ENCODE results near the gene ZHX3.

Gene ZHX3, protein sequence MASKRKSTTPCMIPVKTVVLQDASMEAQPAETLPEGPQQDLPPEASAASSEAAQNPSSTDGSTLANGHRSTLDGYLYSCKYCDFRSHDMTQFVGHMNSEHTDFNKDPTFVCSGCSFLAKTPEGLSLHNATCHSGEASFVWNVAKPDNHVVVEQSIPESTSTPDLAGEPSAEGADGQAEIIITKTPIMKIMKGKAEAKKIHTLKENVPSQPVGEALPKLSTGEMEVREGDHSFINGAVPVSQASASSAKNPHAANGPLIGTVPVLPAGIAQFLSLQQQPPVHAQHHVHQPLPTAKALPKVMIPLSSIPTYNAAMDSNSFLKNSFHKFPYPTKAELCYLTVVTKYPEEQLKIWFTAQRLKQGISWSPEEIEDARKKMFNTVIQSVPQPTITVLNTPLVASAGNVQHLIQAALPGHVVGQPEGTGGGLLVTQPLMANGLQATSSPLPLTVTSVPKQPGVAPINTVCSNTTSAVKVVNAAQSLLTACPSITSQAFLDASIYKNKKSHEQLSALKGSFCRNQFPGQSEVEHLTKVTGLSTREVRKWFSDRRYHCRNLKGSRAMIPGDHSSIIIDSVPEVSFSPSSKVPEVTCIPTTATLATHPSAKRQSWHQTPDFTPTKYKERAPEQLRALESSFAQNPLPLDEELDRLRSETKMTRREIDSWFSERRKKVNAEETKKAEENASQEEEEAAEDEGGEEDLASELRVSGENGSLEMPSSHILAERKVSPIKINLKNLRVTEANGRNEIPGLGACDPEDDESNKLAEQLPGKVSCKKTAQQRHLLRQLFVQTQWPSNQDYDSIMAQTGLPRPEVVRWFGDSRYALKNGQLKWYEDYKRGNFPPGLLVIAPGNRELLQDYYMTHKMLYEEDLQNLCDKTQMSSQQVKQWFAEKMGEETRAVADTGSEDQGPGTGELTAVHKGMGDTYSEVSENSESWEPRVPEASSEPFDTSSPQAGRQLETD

DNA sequence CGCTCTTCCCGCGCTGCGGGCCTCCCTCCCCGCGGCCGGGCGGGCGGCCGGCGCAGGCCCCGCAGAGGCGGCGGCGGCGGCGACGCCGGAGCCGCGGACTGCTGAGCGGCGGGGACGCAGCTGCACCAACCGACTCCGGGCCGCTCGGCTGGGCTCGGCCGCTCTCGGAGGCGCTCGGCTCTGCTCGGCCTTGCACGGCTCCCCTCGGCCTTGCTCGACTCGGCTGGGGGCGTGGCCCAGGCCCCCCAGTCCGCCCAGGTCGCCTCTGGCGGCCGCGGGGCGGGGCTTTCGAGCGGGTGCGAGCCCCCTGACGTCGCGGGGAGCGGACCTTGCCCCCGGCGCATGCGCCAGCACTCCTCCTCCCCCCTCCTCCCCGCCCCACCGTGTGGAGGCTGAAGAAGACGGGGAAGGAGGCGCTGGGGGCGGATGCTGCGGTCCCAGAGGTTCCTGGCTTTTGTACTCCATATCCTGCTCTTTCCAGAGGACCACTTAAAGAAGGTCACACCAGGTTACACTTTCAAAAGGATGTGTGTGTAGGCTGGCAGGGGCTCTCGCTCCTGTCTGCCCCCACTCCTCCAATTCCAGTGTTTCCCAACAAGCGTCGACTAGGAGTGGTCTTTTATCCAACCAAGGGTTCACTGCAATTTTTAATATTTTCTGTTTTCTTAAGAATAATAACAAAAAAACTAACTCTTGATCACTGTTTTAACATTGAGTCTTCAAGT, at the start of gene ZHX3:
TSS of gene ZHX3 (minus strand) at position 186 of the 725 bp plus-strand sequence. CDS start 112,815 bp downstream, outside the sequence.
- DNase-seq: peak; percentile 99

DNA sequence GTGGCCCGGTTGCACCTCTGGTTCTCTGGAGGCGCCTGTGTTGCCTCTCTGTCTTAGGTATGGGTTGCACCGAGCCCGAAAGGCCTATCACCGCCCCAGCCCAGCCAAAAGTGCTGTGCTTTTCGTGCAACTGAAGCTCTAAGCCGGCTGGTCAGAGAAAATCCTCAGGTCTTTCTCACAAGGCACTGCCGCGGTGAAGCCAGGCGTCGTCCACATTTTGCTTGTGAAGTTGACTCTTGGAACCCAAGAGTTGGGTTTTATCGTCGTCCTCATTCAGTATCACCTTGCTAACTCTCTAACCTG, 49.8 kb upstream of the ZHX3 start:
- no peak for DNase-seq

DNA sequence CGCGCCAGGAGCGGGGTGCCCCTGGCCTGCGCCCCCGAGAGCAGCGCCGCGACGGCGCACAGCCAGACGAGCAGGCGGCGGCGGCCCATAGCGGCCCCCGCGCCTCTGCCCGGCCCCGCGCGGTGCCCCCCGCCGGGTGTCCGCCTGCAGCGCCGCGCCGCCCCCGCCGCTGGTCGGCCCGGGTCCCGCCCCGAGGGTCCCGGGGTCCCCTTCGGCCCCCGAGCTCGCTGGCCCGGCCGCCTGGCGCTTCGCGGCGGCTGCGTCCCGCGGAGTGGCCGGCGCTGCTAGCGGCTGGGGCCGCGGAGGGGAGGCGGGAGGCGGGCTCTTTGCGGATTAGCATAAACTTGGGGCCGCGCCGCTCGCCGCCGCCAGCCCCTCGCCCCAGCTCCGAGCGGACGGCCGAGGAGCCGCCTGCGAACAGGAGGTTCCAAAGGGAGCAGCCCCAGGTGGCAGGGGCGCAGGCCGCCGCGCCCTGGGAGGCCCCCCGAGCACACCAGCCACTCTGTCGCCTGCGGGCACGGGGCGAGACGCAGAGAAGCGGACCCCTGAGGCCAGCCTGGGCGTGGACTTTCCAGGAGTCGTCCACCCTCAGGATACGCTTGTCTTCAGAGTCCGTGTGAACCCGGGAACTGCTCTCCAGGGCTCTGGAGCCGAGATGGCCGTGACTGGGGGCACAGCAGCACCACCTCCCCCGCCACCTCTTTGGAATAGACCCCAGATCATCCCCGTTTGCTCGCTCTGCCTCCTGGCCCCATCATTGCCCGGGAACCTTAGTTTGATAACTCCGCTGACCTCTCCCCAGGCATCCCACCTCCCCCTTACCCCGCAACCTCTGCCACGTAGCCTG, 49.2 kb upstream of the ZHX3 start, which contains the start of gene EMILIN3:
TSS of gene EMILIN3 (minus strand) at position 273 of the 847 bp plus-strand sequence. CDS start at position 89, 184 bp downstream.
- DNase-seq: peak; percentile 76

DNA sequence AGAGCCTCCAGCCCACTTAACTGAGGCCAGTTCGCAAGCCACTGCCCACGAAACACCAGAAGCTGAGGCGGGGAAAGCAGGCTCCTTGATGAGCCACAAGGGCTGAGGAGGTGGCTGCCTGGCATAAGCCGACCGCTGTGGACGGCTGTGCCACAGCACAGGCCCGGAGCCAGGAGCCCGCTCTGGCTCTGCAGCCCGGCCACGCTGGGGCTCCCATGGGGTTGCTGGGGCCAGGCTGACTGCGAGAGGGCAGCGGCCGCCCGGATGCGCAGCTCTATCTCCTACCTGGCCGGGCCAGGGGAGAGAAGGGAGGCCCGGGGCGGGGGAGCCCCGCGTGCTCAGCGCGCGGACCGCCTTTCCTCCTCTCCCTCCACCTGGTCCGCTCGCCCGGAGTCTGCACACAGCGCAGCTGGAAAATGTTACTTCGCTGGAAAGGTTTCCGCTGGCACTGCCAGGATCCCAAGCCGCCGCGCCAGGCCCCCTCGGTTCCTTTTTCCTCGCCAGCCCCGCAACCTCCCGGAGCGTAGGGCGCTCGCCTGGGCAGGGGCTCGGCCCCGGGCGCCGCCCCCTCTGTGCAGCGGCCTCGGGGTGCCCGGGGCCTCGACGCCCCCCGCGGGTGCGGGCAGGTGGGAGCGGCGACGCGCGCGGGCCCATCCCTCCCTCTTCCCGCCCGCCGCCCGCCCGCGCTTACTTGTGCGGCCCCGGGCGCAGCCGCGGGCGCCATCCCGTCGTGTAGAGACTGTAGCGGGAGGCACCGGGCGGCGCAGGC, 48.4 kb upstream of the ZHX3 start:
- peak; percentile 40 for DNase-seq

DNA sequence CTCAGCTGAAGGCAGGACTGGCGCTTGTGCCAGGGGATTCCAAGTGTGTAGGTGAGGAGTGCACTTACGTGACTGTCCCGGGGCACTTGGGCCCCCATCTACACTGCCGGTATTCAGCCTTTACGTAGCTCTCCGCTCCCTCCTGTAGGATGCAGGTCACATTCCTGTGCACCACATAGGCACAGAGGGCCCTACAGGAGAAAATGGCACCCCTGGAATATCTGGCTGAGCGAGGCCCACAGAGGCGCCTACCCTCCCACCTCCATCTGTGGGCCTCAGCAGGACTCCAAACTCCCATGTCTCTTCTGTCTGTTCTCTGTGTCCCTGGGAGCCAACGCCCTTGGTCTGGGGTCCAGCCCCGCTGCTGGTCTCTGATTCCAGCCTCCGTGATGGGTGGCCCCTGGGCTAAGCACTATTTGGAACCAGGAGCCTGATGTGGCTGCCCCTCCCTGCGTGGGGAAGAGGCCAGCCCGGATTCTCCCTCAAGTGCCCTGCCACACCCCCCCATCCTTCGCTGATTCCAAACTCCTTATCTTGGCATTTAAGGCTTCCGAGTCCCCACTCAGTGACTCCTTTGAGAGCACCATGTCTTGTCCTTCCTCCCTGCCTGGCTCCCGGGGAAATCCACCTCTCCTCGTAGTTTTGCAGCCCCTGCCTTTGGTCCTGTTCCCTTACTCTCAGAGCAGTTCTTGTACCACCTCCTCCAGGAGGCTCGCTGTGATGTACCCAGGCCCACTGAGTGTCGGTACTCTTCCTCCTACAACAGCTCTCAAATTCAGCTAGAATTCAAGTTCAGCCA, 47.6 kb upstream of the ZHX3 start:
- DNase-seq: no peak

DNA sequence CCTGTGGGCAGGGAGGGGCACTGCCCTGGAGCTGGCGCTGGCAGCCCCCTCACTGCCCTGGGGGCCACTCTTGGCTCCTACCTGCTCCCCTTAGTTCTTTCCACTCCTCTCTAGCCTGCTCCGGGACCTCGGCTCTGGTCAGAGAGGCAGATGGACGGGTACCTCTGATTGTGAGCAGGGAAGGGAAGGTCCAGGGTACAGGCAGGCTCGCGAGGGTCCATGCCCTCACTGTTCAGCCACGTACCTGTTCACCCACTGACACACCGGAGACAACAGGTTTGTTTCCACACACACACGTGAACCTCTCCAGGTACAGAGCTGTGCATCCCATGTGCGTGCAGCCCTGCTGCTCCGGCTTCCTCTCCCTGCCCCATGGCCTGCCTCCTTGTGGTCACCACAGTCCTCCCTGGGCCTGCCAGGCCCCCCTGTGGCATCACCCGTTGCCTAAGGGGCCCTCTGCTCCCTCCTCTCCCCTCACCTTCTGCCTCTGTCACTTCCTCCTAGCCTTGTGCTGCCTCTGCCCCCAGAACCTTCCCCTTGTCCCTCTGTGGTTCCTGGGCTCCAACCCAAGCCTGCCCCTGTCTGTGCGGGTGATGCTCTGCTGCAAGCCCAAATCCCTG, 46.8 kb upstream of the ZHX3 start:
- DNase-seq: no peak

DNA sequence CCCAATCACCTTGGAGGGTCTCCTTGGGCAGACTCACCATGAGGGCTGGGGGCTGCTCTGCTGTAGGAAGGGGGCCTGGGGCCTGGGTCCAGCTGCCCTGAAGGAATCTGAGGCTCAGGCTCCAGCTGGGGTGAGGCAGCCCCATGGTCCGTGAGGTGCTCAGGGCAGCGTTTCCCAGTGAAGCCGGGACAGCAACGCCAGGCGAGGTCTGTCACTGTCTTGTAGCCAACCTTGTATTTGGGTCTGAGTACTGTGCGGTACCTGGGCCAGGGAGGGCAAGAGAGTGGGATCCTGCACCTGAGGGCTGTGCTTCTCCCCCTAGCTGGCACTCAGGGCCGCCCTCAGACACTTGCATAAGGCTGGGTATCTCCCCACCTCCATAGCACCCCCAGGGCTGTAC, 46.1 kb upstream of the ZHX3 start:
- no peak for DNase-seq

DNA sequence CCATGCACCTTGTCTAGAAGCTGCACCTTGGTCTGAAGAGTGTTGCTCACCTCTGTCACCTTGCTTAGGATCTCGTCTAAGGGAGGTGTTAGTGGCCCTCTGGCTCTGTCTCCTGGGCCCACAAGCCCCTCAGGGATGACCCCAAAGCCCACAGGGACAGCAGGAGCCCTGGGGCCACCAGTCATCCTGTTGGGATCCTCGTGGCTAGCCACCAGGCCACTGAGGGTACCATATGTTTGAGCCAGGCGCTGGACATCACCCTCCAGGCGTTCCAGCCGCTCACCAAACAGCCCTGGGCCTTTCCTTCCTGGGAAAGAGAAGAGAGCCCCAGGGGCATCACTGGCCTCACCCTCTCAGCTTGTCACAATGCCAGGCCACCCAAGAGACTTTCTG, 45.2 kb upstream of the ZHX3 start:
- no peak for DNase-seq

DNA sequence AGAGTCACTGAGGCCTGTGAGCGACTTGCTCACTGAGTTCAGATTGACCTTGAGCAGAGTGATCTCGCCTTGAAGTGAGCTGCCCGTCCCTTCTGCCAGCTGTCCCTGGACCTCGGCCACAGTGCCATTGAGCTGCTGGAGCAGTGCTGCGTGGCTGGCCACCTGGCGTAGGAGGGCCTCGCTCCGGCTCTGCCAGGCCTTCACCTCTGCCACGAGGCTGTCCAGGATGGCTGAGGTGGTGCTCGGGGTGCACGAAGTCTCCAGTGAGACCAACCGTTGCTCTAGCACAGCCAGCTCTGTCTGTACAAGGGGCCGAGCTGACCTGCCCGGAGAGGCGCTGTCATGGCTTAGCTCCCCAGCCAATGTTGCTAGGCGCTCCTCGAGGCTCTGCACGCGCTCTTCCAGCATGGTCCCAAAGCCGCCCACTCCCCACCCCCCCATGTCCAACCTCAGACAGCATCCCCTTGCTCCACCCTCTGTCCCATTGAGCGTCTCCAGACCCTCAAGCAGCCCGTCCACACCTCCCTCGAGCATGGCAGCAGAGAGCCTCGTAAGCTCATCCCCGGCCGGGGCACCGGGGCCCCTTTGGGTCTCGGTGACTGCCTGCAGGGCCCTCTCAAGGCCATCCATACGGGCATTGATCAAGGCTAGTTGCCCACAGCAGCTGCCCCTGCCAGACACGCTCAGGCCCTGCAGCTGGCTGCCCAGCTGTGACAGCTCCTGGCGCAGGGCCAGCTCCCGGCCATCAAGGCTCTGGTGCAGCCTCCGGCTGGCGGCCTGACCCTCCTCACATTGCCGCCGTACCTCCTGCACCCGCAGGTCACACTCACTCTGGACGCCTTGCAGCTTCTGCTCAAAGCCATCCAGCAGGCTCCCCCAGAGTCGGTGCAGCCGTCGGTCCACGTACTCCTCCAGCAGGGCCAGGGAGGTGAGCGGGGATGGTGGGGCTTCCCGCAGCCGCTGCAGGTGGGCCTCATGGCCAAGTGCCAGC, 44.5 kb upstream of the ZHX3 start:
- DNase-seq: no peak

DNA sequence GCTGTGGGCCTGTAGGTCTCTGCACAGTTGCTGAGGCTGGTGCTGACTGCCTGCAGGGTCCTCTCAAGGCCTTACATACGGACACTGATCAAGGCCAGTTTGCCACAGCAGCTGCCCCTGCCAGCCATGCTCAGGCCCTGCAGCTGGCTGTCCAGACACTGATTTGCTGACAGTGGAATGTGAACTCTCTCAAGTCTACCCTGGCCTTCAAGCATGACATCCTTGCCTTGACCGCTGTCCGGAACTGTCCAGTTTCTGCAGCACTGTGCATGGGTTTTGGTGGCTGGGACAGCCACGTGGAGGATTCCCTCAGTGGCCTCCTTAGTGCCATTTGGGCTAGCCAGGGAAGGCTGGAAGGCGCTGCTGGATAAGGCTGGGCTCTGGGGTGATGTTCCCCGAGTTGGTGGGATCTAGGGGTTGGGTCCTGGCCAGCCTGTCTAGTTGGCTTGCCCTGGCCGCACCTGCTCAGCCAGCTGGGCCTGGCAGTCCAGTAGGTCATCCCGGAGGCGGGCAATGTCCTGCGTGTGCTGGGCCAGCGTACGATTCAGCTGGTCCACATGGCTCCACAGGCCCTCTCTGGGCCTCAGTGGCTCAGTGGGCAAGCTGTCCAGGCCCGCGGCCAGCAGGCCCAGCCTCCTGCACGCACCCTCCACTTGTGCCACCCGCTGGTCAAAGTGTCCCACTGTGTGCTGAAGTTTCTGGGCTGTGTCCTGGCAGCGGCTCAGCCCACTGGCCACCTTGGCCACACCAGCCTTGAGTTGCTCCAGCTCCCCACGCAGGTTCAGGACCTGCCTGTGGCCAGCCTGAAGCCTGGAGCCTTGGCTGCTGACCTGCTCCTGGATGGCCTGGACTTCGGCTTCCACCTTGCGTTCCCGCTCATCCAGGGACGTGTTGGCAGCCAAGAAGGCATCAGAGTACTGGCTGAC, 43.6 kb upstream of the ZHX3 start:
- no peak for DNase-seq

DNA sequence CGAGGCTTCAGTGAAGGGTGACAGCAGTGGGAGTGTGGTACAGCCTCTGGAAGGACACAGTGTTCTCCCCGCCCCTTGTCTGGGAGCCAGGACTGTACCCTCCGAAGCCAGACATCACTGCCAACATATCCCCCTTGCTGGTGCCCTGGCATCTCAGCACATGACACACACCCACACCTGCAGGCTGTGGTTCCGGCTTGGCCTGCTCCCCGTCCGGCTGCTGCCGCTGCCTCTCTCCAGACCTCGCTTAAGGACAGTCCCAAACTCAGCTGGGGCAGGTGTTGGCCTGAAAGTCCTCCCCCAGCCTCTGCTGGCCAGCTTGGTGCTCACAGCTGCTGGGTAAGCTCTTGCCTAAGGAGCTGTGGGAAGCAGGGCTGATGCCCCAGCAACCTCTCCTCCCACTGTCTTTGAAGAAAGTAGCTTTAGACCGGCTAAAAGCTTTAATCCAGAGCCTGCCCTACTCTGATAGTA, 42.0 kb upstream of the ZHX3 start:
- peak; percentile 24 for DNase-seq

DNA sequence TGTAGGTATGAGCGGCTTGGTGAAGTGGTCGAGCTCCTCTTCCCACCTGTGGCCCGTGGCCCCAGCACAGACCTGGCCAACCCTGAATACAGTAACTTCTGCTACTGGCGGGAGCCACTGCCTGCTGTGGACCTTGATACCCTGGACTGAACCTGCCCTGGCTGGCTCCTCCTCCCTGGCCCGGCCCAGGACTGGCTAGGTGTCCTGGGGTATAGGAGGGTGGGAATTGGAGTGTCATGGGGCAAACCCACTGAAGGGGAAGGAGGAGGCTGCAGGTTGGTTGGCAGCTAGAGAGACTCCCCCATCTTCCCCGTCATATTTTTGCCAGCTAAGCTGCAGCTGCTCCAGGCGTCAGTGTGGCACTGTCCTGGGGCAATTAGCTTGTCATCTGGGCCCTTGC, 41.2 kb upstream of the ZHX3 start:
- DNase-seq: no peak

DNA sequence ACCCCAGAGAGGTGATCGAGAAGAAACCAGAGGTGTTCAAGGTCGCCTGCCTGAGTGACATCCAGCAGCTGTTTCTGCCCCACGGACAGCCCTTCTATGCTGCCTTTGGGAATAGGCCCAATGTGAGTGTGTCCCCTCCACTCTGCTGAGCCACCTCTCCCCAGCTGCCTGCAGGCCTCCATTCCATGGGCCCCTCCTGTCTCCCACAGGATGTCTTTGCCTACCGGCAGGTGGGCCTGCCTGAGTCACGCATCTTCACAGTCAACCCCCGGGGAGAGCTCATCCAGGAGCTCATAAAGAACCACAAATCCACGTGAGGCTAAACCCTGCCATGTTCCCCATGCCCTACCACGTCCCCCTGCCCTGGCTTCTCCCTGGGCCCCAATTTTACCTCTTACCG, 40.7 kb upstream of the ZHX3 start:
- no peak for DNase-seq

DNA sequence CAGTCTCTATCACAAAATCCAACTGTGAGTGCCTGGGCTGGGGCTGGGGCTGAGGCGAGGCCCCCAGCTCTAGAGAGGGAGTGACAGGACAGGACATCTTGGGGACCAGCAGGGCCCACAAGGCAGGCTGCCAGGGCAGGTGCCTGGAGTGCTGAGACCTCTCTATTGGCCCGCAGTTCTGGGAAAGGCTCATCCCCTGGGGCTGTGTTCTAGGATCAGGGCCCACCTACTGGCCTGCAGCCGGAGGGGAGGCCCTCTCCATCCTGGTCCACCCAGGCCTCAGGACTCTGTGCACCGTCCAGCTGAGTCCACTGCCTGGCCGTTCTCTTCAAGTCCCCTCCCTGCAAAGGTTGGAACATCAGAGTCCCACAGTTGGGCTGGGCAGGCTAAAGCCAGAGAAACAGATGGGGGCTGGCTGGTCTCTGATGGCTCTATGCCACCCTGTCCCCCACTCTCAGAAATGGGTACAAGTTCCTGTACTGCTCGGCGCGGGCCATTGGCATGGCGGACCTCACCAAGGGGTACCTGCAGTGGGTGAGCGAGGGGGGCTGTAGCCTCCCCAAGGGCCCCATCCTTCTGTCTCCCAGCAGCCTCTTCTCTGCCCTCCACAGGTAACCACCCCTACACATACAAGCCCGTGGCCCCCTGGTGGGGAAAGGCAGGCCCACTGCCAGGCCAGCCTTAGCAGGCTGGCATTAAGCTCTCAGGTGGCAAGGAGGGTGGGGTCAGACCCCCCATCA, 40.1 kb upstream of the ZHX3 start:
- no peak for DNase-seq

DNA sequence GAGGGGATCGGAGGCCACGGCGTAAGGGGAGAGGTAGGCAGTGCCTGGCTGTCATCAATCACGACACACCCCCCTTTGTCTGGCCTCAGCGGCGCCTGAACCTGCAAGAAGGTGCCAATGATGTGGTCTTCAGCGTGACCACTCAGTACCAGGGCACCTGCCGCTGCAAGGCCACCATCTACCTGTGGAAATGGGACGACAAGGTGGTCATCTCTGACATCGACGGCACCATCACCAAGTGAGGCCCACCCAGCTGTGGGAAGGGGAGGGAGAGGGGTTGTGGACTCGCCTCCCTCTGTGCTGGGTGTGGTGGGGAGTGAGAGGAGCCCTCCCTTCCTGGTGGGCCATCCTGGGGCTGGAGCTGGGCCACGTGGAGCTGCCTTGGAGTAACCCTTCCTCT, 39.4 kb upstream of the ZHX3 start:
- DNase-seq: no peak

DNA sequence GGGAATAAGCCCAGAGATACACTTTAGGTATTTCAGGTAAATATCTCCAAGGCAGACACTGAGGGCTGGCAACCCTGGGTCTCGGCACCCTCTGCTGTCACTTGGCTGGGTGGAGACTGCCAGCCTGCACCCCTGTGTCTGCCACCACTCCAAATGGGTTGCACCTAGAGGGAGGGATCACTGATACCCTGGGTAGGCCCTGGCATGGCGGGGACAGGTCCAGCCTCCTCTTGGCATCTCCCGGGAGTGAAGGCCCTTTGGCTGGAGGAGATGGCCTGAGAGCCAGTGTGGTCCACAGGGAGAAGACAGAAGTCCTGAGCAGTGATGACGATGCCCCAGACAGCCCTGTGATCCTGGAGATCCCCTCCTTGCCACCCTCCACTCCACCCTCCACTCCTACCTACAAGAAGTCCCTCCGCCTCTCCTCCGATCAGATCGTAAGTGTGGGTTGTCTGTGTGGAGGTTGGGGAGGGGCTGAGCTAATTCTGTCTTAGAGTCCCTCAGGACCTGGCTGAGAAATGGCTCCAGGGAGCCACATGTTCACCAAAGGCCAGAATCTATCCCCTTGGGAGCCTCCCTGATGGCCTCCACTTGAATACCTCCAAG, 38.2 kb upstream of the ZHX3 start:
- DNase-seq: no peak
